Glutamatergic neuron (in vitro differentiated cells): ENCODE data around the gene HJV. TPM values are rescaled to one million over a fixed set of nuclear protein-coding genes. Genes with fewer than 3 reads are reported as not detected.

Experiments
- DNase-seq: peaks from one replicate; pipeline ENCODE4 v3.0.0; 2022
- H3K27ac Mint-ChIP-seq: one replicate; pipeline ENCODE4 v1.8.0; 2020; ENCODE audit warnings: mild to moderate bottlenecking, mixed read lengths, inconsistent platforms; ENCODE audit not compliant: unreplicated experiment
- H3K27me3 Mint-ChIP-seq: one replicate; pipeline ENCODE4 v1.8.0; 2020; ENCODE audit warnings: mild to moderate bottlenecking, moderate library complexity, mixed read lengths, inconsistent platforms; ENCODE audit not compliant: unreplicated experiment
- H3K36me3 Mint-ChIP-seq: one replicate; pipeline ENCODE4 v1.8.0; 2020; ENCODE audit warnings: mild to moderate bottlenecking, mixed read lengths, inconsistent platforms; ENCODE audit not compliant: unreplicated experiment
- H3K4me1 Mint-ChIP-seq: one replicate; pipeline ENCODE4 v1.8.0; 2020; ENCODE audit warnings: mild to moderate bottlenecking, low read depth, mixed read lengths, inconsistent platforms; ENCODE audit not compliant: unreplicated experiment
- H3K4me3 Mint-ChIP-seq: one replicate; pipeline ENCODE4 v1.8.0; 2020; ENCODE audit warnings: mild to moderate bottlenecking, mixed read lengths, inconsistent platforms; ENCODE audit not compliant: unreplicated experiment
- H3K9me3 Mint-ChIP-seq: one replicate; pipeline ENCODE4 v1.8.0; 2020; ENCODE audit warnings: mild to moderate bottlenecking, moderate library complexity, mixed read lengths, inconsistent platforms; ENCODE audit not compliant: unreplicated experiment
- total RNA-seq: library from RNA; stranded (reverse); fragmentation: NEBNext Ultra II Directional; extraction: Animal tissue kit (Norgen Biotek cat#: 25700); gene quantifications from one replicate; pipeline ENCODE4 v1.2.1, GENCODE V29; 2021; ENCODE audit not compliant: unreplicated experiment
- TF ChIP-seq, protein P1 (sequence below): fragments of 200-600 bp; sonication (generic); IDR thresholded peaks from one replicate; pipeline ENCODE4 v1.5.0; 2021; ENCODE audit not compliant: partially characterized antibody, unreplicated experiment

HJV gene
- total RNA-seq, 1 donor from 2014 or later, result not detected

DNA sequence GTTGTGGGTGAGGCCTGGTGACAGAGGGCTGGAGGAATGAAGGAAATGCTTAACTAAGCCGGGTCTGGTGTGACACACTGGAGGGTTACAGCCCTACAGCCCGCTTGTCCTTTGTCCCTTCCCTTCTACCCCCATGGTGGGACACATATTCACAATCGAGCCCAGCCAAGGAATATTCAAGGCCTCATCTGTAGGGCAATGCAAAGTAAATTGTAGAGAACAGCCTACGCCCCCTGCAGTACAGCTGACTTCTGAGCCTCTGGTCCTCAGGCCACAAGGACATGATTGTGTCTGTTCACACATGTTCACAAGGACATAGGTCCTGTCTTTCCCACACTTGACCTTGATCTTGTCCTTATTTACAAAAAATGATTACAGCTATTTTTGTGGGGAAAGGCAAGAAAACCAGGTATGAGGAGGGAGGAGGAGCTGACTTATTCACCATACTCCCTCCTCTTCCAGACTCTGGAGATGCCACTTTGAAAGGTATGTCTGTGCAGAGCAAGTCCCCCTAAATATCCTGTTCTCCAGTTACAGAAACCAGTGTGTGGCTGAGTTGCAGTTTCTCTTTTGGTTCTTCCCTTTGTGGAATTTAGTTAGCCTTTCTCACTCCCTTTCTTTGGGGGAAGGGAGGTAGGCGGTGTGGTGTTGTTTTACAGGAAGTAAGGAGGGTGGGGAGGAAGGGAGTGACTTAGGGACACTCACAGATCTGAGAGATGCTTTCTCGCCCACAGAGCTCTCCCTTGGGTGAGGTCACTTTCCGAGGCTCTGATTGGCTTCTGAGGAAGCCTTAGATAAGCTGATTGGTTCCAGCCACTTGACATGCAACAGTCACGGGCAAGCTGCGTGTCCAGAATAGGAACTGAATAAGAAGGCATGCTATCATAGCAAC is 42.4 kb downstream of the HJV start:
- no peaks in the 10 kb centered on the region for H3K27me3 Mint-ChIP-seq
- no peak overlapping the region for H3K27ac Mint-ChIP-seq
- no peak overlapping the region for H3K4me3 Mint-ChIP-seq
- H3K9me3 Mint-ChIP-seq, result no peaks in the 10 kb centered on the region
- H3K36me3 Mint-ChIP-seq, result no peaks in the 10 kb centered on the region
- TF ChIP-seq, protein P1, sequence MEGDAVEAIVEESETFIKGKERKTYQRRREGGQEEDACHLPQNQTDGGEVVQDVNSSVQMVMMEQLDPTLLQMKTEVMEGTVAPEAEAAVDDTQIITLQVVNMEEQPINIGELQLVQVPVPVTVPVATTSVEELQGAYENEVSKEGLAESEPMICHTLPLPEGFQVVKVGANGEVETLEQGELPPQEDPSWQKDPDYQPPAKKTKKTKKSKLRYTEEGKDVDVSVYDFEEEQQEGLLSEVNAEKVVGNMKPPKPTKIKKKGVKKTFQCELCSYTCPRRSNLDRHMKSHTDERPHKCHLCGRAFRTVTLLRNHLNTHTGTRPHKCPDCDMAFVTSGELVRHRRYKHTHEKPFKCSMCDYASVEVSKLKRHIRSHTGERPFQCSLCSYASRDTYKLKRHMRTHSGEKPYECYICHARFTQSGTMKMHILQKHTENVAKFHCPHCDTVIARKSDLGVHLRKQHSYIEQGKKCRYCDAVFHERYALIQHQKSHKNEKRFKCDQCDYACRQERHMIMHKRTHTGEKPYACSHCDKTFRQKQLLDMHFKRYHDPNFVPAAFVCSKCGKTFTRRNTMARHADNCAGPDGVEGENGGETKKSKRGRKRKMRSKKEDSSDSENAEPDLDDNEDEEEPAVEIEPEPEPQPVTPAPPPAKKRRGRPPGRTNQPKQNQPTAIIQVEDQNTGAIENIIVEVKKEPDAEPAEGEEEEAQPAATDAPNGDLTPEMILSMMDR, result no peak
- peaks cover 9% of the 10 kb centered on the region for H3K4me1 Mint-ChIP-seq
- DNase-seq, result peak; percentile 82

GRCh38 chr1:145978471-145978853 is 43.1 kb downstream of the HJV start:
- no peaks in the 10 kb centered on the region for H3K9me3 Mint-ChIP-seq
- H3K27ac Mint-ChIP-seq, result no peak overlapping the region
- TF ChIP-seq, protein P1, result no peak

DNA sequence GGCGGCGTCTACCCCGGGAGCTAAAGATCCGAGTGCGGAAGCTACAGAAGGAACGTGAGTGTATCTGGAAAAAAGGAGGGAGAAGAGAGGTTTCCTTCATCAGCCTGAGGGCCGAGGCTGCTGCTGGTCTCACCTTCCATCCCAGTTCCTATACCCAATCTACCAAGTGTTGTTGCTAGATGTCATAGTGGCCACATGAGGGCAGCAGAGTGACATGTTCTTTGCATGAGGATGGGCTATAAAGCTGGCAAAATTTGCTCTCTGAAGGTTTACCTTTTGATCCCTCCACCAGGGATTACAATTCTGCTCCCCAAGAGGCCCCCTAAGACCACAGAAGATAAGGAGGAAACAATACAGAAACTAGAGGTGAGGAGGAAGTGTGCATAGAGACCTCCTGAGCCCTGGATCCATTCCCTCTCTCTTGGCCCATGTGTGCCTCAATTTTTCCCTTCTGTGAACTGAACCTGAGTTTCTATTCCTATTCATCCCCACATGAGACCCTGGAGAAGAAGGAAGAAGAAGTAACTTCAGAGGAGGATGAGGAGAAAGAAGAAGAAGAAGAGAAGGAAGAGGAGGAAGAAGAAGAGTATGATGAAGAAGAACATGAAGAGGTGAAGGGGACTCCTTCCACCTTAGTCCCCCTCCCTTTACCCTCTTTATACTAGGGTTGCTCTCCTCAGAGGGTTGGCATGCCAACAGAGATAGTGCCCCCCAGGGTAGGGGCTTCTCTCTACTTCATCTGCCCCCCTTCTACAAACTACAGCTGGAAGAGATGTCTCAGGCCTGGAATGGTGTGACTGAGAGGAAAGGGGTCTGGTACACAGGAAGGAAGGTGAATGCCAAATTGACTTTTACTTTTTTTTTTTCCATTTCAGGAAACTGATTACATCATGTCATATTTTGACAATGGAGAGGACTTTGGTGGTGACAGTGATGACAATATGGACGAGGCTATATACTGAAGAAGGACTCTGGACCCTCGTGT is 43.8 kb downstream of the HJV start:
- H3K4me1 Mint-ChIP-seq, result peaks cover 9% of the 10 kb centered on the region
- TF ChIP-seq, protein P1, result peak; percentile 83
- no peaks in the 10 kb centered on the region for H3K9me3 Mint-ChIP-seq
- peak; percentile 59 for DNase-seq
- peak overlapping the region; percentile 67 for H3K4me3 Mint-ChIP-seq
- no peaks in the 10 kb centered on the region for H3K27me3 Mint-ChIP-seq
- no peaks in the 10 kb centered on the region for H3K36me3 Mint-ChIP-seq
- peak overlapping the region; percentile 89 for H3K27ac Mint-ChIP-seq

More at GRCh38 chr1:145978471-145978853, 43.1 kb downstream of the HJV start:
- Mint-ChIP-seq H3K4me1 (peaks cover 9% of the 10 kb centered on the region), H3K27me3 (no peaks in the 10 kb centered on the region), H3K4me3 (peak overlapping the region; percentile 67), H3K36me3 (no peaks in the 10 kb centered on the region)
- DNase-seq, result no peak

DNA sequence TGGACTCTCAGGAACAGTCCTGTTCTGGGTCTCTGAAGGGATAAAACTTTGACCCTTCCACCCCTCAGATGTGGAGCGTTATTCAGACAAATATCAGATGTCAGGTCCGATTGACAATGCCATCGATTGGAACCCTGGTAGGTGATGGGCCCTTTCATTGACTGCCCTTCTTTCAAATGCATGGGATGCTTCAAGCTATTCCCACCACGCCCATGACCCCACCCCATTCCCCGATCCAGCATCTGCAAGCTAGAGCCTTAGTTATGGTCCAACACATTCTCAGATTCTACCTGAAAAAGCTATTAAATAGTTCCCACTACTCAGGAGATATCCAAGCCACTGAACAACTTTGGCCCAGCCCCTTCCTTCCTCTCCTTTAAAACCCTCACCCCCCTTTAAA is 44.5 kb downstream of the HJV start:
- H3K27me3 Mint-ChIP-seq, result no peaks in the 10 kb centered on the region
- TF ChIP-seq, protein P1, result no peak
- DNase-seq, result no peak
- H3K4me3 Mint-ChIP-seq, result no peak overlapping the region
- H3K36me3 Mint-ChIP-seq, result no peaks in the 10 kb centered on the region
- peaks cover 9% of the 10 kb centered on the region for H3K4me1 Mint-ChIP-seq
- no peaks in the 10 kb centered on the region for H3K9me3 Mint-ChIP-seq
- no peak overlapping the region for H3K27ac Mint-ChIP-seq
